PFSK-1 (cell line): ENCODE measurements around the gene KLF13.

Experiments
- FOXP2 ChIP-seq: optimal IDR thresholded peaks from 2 replicates; pipeline ENCODE3; 2011; ENCODE audit warnings: borderline replicate concordance, control low read depth, inconsistent platforms; ENCODE audit not compliant: insufficient read depth; ENCODE audit errors: extremely low read length, extremely low read depth
- POLR2AphosphoS5 ChIP-seq: IDR thresholded peaks from 2 replicates; pipeline ENCODE4 v1.6.1; 2012; ENCODE audit warnings: low read depth, mild to moderate bottlenecking, control low read depth, low read length, moderate library complexity
- REST ChIP-seq, 2 experiments: IDR thresholded peaks; 2 replicates each; pipeline versions ENCODE4 v1.6.1 to v1.8.0; 2011 to 2012; ENCODE audit warnings: low read depth in 2 of 2, low read length in 2 of 2, control low read depth in 1 of 2, inconsistent platforms in 1 of 2, mild to moderate bottlenecking in 1 of 2, moderate library complexity in 1 of 2; ENCODE audit not compliant: insufficient read depth in 1 of 2
- SIN3A ChIP-seq: IDR thresholded peaks from 2 replicates; pipeline ENCODE4 v1.6.1; 2012; ENCODE audit warnings: mild to moderate bottlenecking, low read length, moderate library complexity, borderline replicate concordance; ENCODE audit not compliant: insufficient read depth
- TAF1 ChIP-seq: IDR thresholded peaks from 2 replicates; pipeline ENCODE4 v1.6.1; 2012; ENCODE audit warnings: low read length, control low read depth, borderline replicate concordance; ENCODE audit not compliant: insufficient read depth

Gene KLF13

GRCh38 chr15:31381801-31382712 lies 55.4 kb downstream of the KLF13 start:
- TF ChIP-seq FOXP2, result no peak
- TF ChIP-seq POLR2AphosphoS5, result no peak
- TF ChIP-seq REST (IDR thresholded peaks at IDR 0.05; ENCODE audit: insufficient read depth in 1 of 2, low read depth in 2 of 2, low read length in 2 of 2), result no peak
- no peak for TF ChIP-seq SIN3A
- no peak for TF ChIP-seq TAF1

- TF ChIP-seq FOXP2, result no peak
- no peak for TF ChIP-seq POLR2AphosphoS5
- TF ChIP-seq REST (IDR thresholded peaks at IDR 0.05; ENCODE audit: insufficient read depth in 1 of 2, low read depth in 2 of 2, low read length in 2 of 2), result no peak
- TF ChIP-seq TAF1, result no peak
- TF ChIP-seq SIN3A, result no peak
These were observed 56.0 kb downstream of the KLF13 start for GRCh38 chr15:31382713-31383045.

DNA sequence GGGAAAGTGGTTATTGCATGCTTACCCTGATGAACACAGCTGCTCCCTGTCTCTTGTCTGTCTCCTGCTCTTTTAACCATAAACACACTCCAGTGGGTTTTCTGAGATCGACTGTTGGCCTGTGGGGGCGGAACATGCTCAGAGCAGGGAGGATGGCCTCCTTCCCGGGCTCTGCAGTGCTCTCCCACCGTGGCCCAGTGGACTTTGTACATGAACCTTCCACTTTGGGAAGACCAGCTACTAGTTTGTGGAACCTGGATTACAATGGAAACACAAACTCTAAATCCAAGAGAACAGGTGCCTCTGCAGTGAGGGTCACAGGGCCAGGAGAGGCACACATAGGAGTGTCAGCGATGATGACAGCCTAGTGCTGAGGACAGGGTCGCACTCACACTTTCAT lies 56.5 kb downstream of the KLF13 start:
- TF ChIP-seq POLR2AphosphoS5, result no peak
- TF ChIP-seq TAF1, result no peak
- no peak for TF ChIP-seq FOXP2
- TF ChIP-seq SIN3A, result no peak
- TF ChIP-seq REST (IDR thresholded peaks at IDR 0.05; ENCODE audit: insufficient read depth in 1 of 2, low read depth in 2 of 2, low read length in 2 of 2), result no peak

DNA sequence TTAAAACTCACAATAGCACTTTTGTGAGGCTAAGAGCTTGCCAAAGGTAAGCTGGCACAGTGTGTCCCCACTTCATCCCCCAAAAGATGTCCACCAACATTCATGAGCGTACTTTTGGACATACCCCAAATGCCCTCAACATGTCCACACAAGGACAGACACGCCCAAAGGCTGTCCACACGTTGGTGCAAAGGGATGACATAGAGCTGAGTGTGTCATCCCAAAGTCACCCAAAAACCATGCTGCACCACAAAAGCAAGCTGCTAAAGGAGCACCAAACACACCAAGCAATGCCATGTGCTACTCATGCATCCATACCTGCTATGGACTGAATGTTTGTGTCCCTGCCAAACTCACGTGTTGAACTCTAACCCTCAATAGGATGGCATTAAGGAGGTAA lies 57.9 kb downstream of the KLF13 start:
- TF ChIP-seq POLR2AphosphoS5 (no peak), TAF1 (no peak), SIN3A (no peak), REST (IDR thresholded peaks at IDR 0.05; ENCODE audit: insufficient read depth in 1 of 2, low read depth in 2 of 2, low read length in 2 of 2) (no peak), FOXP2 (no peak)

- TF ChIP-seq REST (IDR thresholded peaks at IDR 0.05; ENCODE audit: insufficient read depth in 1 of 2, low read depth in 2 of 2, low read length in 2 of 2) (no peak), POLR2AphosphoS5 (no peak), TAF1 (no peak), FOXP2 (no peak), SIN3A (no peak)
These were observed 59.1 kb downstream of the KLF13 start for GRCh38 chr15:31385736-31386135.
